Measurements from ENCODE around the gene SNTG2. TPM values are rescaled to one million over a fixed set of nuclear protein-coding genes. Genes with fewer than 3 reads are reported as not detected.

The SNTG2 gene
- polyA plus RNA-seq, 2 donors, result 0.26 to 0.33 TPM

GRCh38 chr2:979069-979928 is 28.6 kb downstream of the SNTG2 start:
- Histone ChIP-seq H3K27me3 (ENCODE audit: control insufficient read depth in 1 of 2, insufficient read depth in 2 of 2, low read length in 2 of 2) (no peaks in the 10 kb centered on the region), H3K4me1 (ENCODE audit: control insufficient read depth in 2 of 2, insufficient read depth in 2 of 2, low read length in 1 of 2) (no peaks in the 10 kb centered on the region), H3K27ac (ENCODE audit: low read depth in 2 of 2, low read length in 1 of 2) (no peak overlapping the region), H3K9me3 (ENCODE audit: control insufficient read depth in 2 of 2, insufficient read depth in 1 of 2, low read depth in 1 of 2, low read length in 1 of 2) (peaks cover 0 to 7% of the 10 kb centered on the region in 2 donors), H3K4me3 (ENCODE audit: low read depth in 1 of 2, low read length in 2 of 2) (no peak overlapping the region), H3K36me3 (ENCODE audit: control insufficient read depth in 2 of 2, insufficient read depth in 2 of 2, low read length in 1 of 2) (no peaks in the 10 kb centered on the region)
- 67 to 70% methylated on average over 8 of the region's 8 CpGs for WGBS, 2 donors

GRCh38 chr2:980176-980575 is 29.5 kb downstream of the SNTG2 start:
- H3K27ac ChIP-seq (ENCODE audit: low read depth in 2 of 2, low read length in 1 of 2), result no peak overlapping the region
- H3K27me3 ChIP-seq (ENCODE audit: control insufficient read depth in 1 of 2, insufficient read depth in 2 of 2, low read length in 2 of 2), result no peaks in the 10 kb centered on the region
- peaks cover 0 to 7% of the 10 kb centered on the region in 2 donors for H3K9me3 ChIP-seq (ENCODE audit: control insufficient read depth in 2 of 2, insufficient read depth in 1 of 2, low read depth in 1 of 2, low read length in 1 of 2)
- H3K4me3 ChIP-seq (ENCODE audit: low read depth in 1 of 2, low read length in 2 of 2), result no peak overlapping the region
- no peaks in the 10 kb centered on the region for H3K36me3 ChIP-seq (ENCODE audit: control insufficient read depth in 2 of 2, insufficient read depth in 2 of 2, low read length in 1 of 2)
- H3K4me1 ChIP-seq (ENCODE audit: control insufficient read depth in 2 of 2, insufficient read depth in 2 of 2, low read length in 1 of 2), result no peaks in the 10 kb centered on the region
- WGBS, 2 donors, result 48 to 58% methylated on average over 4 of the region's 4 CpGs

DNA sequence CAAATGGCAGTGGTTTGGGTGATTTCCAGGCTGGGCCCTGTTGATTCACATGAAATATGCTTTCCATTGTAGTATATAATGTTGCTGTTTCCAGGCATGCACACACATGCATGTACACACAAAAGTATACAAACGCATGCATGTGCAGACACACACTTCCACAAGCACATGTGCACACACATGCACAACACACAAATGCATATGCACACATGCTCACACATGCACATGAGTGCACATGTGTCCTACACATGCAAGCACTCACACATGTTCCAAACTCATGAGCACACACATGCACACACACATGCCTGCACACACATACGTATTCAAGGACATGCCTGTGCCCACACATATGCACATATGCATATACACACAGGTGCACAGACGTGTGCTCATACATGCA is 30.6 kb downstream of the SNTG2 start:
- no peaks in the 10 kb centered on the region for H3K27me3 ChIP-seq (ENCODE audit: control insufficient read depth in 1 of 2, insufficient read depth in 2 of 2, low read length in 2 of 2)
- peaks cover 0 to 7% of the 10 kb centered on the region in 2 donors for H3K9me3 ChIP-seq (ENCODE audit: control insufficient read depth in 2 of 2, insufficient read depth in 1 of 2, low read depth in 1 of 2, low read length in 1 of 2)
- H3K4me1 ChIP-seq (ENCODE audit: control insufficient read depth in 2 of 2, insufficient read depth in 2 of 2, low read length in 1 of 2), result no peaks in the 10 kb centered on the region
- no peak overlapping the region for H3K4me3 ChIP-seq (ENCODE audit: low read depth in 1 of 2, low read length in 2 of 2)
- H3K27ac ChIP-seq (ENCODE audit: low read depth in 2 of 2, low read length in 1 of 2), result no peak overlapping the region
- 69 to 82% methylated on average over 3 of the region's 3 CpGs for WGBS, 2 donors
- H3K36me3 ChIP-seq (ENCODE audit: control insufficient read depth in 2 of 2, insufficient read depth in 2 of 2, low read length in 1 of 2), result no peaks in the 10 kb centered on the region

DNA sequence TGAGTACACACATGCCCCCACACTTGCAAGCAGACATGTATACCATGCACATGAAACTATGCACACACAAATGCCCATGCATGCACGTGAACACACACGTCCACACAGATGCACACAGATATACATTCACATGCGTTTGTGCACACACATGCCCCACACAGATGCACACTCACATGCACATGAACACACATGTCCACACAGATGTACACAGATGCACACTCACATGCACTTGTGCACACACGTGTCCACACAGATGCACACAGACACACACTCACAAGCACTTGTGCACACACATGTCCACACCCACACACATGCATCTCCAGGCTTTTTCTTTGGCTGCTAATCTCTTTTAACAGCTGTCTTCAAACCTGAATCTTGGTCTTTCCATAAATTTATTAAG is 31.1 kb downstream of the SNTG2 start:
- H3K27me3 ChIP-seq (ENCODE audit: control insufficient read depth in 1 of 2, insufficient read depth in 2 of 2, low read length in 2 of 2), result no peaks in the 10 kb centered on the region
- H3K9me3 ChIP-seq (ENCODE audit: control insufficient read depth in 2 of 2, insufficient read depth in 1 of 2, low read depth in 1 of 2, low read length in 1 of 2), result peaks cover 0 to 7% of the 10 kb centered on the region in 2 donors
- H3K4me1 ChIP-seq (ENCODE audit: control insufficient read depth in 2 of 2, insufficient read depth in 2 of 2, low read length in 1 of 2), result no peaks in the 10 kb centered on the region
- 88 to 92% methylated on average over 4 of the region's 4 CpGs for WGBS, 2 donors
- H3K4me3 ChIP-seq (ENCODE audit: low read depth in 1 of 2, low read length in 2 of 2), result no peak overlapping the region
- H3K36me3 ChIP-seq (ENCODE audit: control insufficient read depth in 2 of 2, insufficient read depth in 2 of 2, low read length in 1 of 2), result no peaks in the 10 kb centered on the region
- no peak overlapping the region for H3K27ac ChIP-seq (ENCODE audit: low read depth in 2 of 2, low read length in 1 of 2)

DNA sequence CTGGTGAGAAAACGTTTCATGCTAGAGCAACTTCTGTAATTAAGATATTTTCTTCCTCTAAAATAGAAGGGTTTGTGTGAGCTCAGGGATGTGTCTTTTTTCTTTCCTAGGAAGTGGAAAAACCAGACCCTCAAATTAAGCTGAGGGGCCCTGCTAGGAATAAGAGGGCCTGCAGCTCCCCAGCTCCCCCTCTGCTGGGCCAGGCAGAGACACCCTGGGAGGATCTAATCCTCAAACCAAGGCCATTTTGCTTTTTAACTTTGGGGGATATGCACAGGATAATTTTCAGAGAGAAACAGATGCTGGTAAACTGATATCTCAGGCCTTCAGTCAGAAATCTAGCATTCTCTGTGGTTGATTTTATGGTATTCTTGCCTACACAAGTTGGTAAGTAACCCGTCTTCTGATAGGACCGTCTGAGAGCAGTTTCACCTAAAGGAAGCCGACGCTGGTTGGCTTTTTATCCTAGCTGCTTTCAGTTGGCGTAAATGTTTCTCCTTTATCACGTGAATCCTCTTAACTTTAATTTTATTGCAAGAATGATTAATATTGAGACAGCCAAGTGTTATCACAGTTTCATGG is 34.8 kb downstream of the SNTG2 start:
- 57 to 71% methylated on average over 7 of the region's 7 CpGs for WGBS, 2 donors
- Histone ChIP-seq H3K4me1 (ENCODE audit: control insufficient read depth in 2 of 2, insufficient read depth in 2 of 2, low read length in 1 of 2) (no peaks in the 10 kb centered on the region), H3K27ac (ENCODE audit: low read depth in 2 of 2, low read length in 1 of 2) (no peak overlapping the region), H3K36me3 (ENCODE audit: control insufficient read depth in 2 of 2, insufficient read depth in 2 of 2, low read length in 1 of 2) (no peaks in the 10 kb centered on the region), H3K9me3 (ENCODE audit: control insufficient read depth in 2 of 2, insufficient read depth in 1 of 2, low read depth in 1 of 2, low read length in 1 of 2) (peaks cover 0 to 7% of the 10 kb centered on the region in 2 donors), H3K27me3 (ENCODE audit: control insufficient read depth in 1 of 2, insufficient read depth in 2 of 2, low read length in 2 of 2) (no peaks in the 10 kb centered on the region), H3K4me3 (ENCODE audit: low read depth in 1 of 2, low read length in 2 of 2) (no peak overlapping the region)

DNA sequence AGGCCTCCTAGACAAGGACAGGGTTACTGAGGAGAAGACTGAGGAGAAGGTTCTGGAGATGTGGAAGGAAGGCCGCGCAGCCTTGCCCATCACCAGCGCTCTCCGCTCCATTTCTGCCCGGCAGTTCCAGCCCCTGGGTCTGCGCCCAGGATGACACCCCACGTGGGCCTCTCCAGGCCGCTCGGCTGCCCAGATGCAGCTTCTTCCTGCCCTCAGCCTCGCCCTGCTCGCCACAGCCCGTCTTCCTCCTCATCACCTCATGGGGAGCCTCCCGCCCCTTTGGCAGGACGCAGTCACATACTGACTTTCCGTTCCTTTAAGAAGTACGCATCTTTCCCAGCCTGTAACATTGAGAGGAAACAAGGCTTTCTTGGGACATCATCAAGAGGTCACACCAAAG is 37.1 kb downstream of the SNTG2 start:
- WGBS, 2 donors, result 92 to 93% methylated on average over 11 to 16 of the region's 16 CpGs
- no peaks in the 10 kb centered on the region for H3K36me3 ChIP-seq (ENCODE audit: control insufficient read depth in 2 of 2, insufficient read depth in 2 of 2, low read length in 1 of 2)
- no peaks in the 10 kb centered on the region for H3K9me3 ChIP-seq (ENCODE audit: control insufficient read depth in 2 of 2, insufficient read depth in 1 of 2, low read depth in 1 of 2, low read length in 1 of 2)
- no peak overlapping the region for H3K4me3 ChIP-seq (ENCODE audit: low read depth in 1 of 2, low read length in 2 of 2)
- H3K27me3 ChIP-seq (ENCODE audit: control insufficient read depth in 1 of 2, insufficient read depth in 2 of 2, low read length in 2 of 2), result no peaks in the 10 kb centered on the region
- H3K4me1 ChIP-seq (ENCODE audit: control insufficient read depth in 2 of 2, insufficient read depth in 2 of 2, low read length in 1 of 2), result no peaks in the 10 kb centered on the region
- no peak overlapping the region for H3K27ac ChIP-seq (ENCODE audit: low read depth in 2 of 2, low read length in 1 of 2)

- Histone ChIP-seq H3K9me3 (ENCODE audit: control insufficient read depth in 2 of 2, insufficient read depth in 1 of 2, low read depth in 1 of 2, low read length in 1 of 2) (no peaks in the 10 kb centered on the region), H3K4me1 (ENCODE audit: control insufficient read depth in 2 of 2, insufficient read depth in 2 of 2, low read length in 1 of 2) (no peaks in the 10 kb centered on the region), H3K36me3 (ENCODE audit: control insufficient read depth in 2 of 2, insufficient read depth in 2 of 2, low read length in 1 of 2) (no peaks in the 10 kb centered on the region), H3K4me3 (ENCODE audit: low read depth in 1 of 2, low read length in 2 of 2) (no peak overlapping the region), H3K27me3 (ENCODE audit: control insufficient read depth in 1 of 2, insufficient read depth in 2 of 2, low read length in 2 of 2) (no peaks in the 10 kb centered on the region), H3K27ac (ENCODE audit: low read depth in 2 of 2, low read length in 1 of 2) (no peak overlapping the region)
- 66 to 75% methylated on average over 8 of the region's 8 CpGs for WGBS, 2 donors
These were observed 39.3 kb downstream of the SNTG2 start for GRCh38 chr2:989781-990467.

DNA sequence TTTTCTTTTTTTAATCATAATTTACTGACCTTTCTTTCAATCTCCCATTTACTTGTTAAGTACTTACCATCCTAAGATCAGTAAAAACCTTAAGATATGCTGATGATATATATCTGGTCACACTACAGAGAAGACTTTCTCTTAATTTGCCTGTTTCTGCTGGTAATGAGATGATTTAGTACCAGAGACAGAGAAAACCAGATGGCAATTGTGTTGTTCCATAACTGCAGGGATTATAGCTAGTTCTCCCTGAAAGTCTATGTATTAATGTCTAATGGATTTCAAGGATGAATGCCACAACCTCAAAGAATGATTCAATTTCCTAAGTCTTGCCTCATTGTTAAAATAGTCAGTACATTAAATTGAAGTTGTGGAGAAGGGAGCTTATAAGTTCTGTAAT is 40.3 kb downstream of the SNTG2 start:
- H3K4me3 ChIP-seq (ENCODE audit: low read depth in 1 of 2, low read length in 2 of 2), result no peak overlapping the region
- H3K27ac ChIP-seq (ENCODE audit: low read depth in 2 of 2, low read length in 1 of 2), result no peak overlapping the region
- no peaks in the 10 kb centered on the region for H3K9me3 ChIP-seq (ENCODE audit: control insufficient read depth in 2 of 2, insufficient read depth in 1 of 2, low read depth in 1 of 2, low read length in 1 of 2)
- no peaks in the 10 kb centered on the region for H3K36me3 ChIP-seq (ENCODE audit: control insufficient read depth in 2 of 2, insufficient read depth in 2 of 2, low read length in 1 of 2)
- no peaks in the 10 kb centered on the region for H3K4me1 ChIP-seq (ENCODE audit: control insufficient read depth in 2 of 2, insufficient read depth in 2 of 2, low read length in 1 of 2)
- H3K27me3 ChIP-seq (ENCODE audit: control insufficient read depth in 1 of 2, insufficient read depth in 2 of 2, low read length in 2 of 2), result no peaks in the 10 kb centered on the region

DNA sequence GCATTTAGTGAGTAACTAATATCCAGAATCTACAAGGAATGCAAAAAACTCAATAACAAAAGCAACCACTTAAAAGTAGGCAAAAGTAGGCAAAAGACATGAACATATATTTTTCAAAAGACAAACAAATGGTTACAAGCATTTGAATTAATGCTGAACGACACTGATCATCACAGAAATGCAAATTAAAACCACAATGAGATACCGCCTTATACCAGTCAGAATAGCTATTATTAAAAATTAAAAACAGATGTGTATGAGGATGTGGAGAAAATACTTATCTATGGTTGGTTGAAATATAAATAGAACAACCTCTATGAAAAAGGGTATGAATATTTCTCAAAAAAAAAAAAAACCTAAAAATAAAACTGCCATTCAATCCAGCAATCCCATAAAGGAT is 51.7 kb downstream of the SNTG2 start:
- 56 to 73% methylated on average over 2 of the region's 2 CpGs for WGBS, 2 donors
- H3K36me3 ChIP-seq (ENCODE audit: control insufficient read depth in 2 of 2, insufficient read depth in 2 of 2, low read length in 1 of 2), result no peaks in the 10 kb centered on the region
- H3K4me1 ChIP-seq (ENCODE audit: control insufficient read depth in 2 of 2, insufficient read depth in 2 of 2, low read length in 1 of 2), result no peaks in the 10 kb centered on the region
- peaks cover 0 to 2% of the 10 kb centered on the region in 2 donors for H3K9me3 ChIP-seq (ENCODE audit: control insufficient read depth in 2 of 2, insufficient read depth in 1 of 2, low read depth in 1 of 2, low read length in 1 of 2)
- no peak overlapping the region for H3K27ac ChIP-seq (ENCODE audit: low read depth in 2 of 2, low read length in 1 of 2)
- no peaks in the 10 kb centered on the region for H3K27me3 ChIP-seq (ENCODE audit: control insufficient read depth in 1 of 2, insufficient read depth in 2 of 2, low read length in 2 of 2)
- no peak overlapping the region for H3K4me3 ChIP-seq (ENCODE audit: low read depth in 1 of 2, low read length in 2 of 2)
